Tibial nerve (tissue), 4 donors: ENCODE results near the gene NKD1. TPM values are rescaled to one million over a fixed set of nuclear protein-coding genes. Genes with fewer than 3 reads are reported as not detected.
A peak's percentile ranks its signal among the peaks of the same experiment; 100 is the strongest.

ENCODE experiments used
- DNase-seq, 2 donors: peaks; one replicate each; pipeline ENCODE4 v3.0.0-alpha.2; 2019; ENCODE audit warnings: low spot score in 2 of 2
- H3K27ac ChIP-seq, 4 donors: fragments of 200-600 bp; sonication (generic) in 3 of 4; one replicate each; pipeline ENCODE4 v1.5.1; 2017 to 2019; ENCODE audit warnings: mild to moderate bottlenecking in 1 of 4
- H3K27me3 ChIP-seq, 2 donors: fragments of 200-600 bp; sonication (generic) in 1 of 2; one replicate each; pipeline versions ENCODE4 v1.5.1 to v1.6.0; 2017 to 2019
- H3K36me3 ChIP-seq, 3 donors: fragments of 200-600 bp; sonication (generic); one replicate each; pipeline ENCODE4 v1.5.1; 2018 to 2019
- H3K4me1 ChIP-seq, 4 donors: fragments of 200-600 bp; sonication (generic) in 3 of 4; one replicate each; pipeline ENCODE4 v1.5.1; 2017 to 2019
- H3K4me3 ChIP-seq, 4 donors: fragments of 200-600 bp; sonication (generic) in 3 of 4; one replicate each; pipeline ENCODE4 v1.5.1; 2017 to 2019; ENCODE audit warnings: mild to moderate bottlenecking in 1 of 4, moderate library complexity in 1 of 4
- H3K9me3 ChIP-seq, 4 donors: fragments of 200-600 bp; sonication (generic) in 3 of 4; one replicate each; pipeline ENCODE4 v1.5.1; 2017 to 2019
- EP300 ChIP-seq, 2 donors: sonication (generic); formaldehyde crosslinking; IDR thresholded peaks; one replicate each; pipeline ENCODE4 v1.6.1; 2017; ENCODE audit warnings: antibody characterized with exemption in 2 of 2, mild to moderate bottlenecking in 1 of 2
- POLR2A ChIP-seq, 2 donors: fragments of 450-650 bp; IDR thresholded peaks; one replicate each; pipeline ENCODE4 v1.6.1; 2017; ENCODE audit warnings: antibody characterized with exemption in 2 of 2, mild to moderate bottlenecking in 2 of 2, moderate library complexity in 2 of 2
- WGBS, 2 donors: methylation state at CpG; one replicate each; pipeline ENCODE4 v1.1.5; 2018; 5-methylcytosine and 5-hydroxymethylcytosine counted together
- total RNA-seq, 4 donors: library from RNA; depleted of rRNA; stranded (reverse); fragments of >200 nt; gene quantifications; one replicate each; pipeline ENCODE4 v1.1.0, GENCODE V29; 2016
- TF ChIP-seq, protein P1 (sequence below), 5 experiments: fragments of 200-600 bp in 3 of 5; fragments of 450-650 bp in 2 of 5; sonication (generic) in 3 of 5; IDR thresholded peaks; one replicate each; pipeline ENCODE4 v1.5.1; 2016 to 2019; ENCODE audit warnings: antibody characterized with exemption in 5 of 5, mild to moderate bottlenecking in 3 of 5, moderate library complexity in 2 of 5

The NKD1 gene
- total RNA-seq, 4 donors from 2014 or later: 20.1 to 92.4 (median 43.1) TPM

DNA sequence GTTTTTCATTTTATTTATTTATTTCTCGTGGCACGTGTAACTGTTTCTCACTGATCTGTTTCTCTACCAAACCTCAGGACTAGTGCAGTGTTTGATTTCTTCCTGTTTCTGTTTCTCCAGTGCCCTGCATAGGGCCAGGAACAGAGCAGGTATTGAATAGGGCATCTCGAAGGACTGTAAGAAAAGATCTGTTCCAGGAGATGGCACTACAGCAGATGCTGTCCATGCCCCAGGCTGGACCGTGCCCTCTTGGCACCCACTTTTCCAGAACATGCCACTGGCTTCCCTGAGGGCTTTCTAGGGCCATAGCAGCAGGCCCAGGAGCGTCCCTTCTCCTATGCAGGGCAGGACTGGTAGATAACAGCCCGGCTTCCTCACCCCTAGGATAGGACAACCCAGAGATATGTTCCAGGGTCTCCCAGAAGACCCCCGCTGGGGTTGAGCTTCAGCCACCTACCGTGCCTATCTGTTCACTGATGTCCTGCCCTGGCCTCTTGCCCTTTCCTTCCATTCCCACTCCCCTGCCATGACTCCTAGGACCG lies 128.6 kb downstream of the NKD1 start:
- 77 to 79% methylated on average over 9 of the region's 9 CpGs for WGBS, 2 donors
- no peaks in the 10 kb centered on the region for H3K27me3 ChIP-seq
- H3K4me3 ChIP-seq: no peak overlapping the region
- H3K4me1 ChIP-seq: no peaks in the 10 kb centered on the region
- H3K27ac ChIP-seq: no peak overlapping the region
- no peak for DNase-seq
- peaks cover 0 to 21% (median 0%) of the 10 kb centered on the region in 3 donors for H3K36me3 ChIP-seq
- peaks cover 0 to 22% (median 3%) of the 10 kb centered on the region in 4 donors for H3K9me3 ChIP-seq
- TF ChIP-seq, protein P1, sequence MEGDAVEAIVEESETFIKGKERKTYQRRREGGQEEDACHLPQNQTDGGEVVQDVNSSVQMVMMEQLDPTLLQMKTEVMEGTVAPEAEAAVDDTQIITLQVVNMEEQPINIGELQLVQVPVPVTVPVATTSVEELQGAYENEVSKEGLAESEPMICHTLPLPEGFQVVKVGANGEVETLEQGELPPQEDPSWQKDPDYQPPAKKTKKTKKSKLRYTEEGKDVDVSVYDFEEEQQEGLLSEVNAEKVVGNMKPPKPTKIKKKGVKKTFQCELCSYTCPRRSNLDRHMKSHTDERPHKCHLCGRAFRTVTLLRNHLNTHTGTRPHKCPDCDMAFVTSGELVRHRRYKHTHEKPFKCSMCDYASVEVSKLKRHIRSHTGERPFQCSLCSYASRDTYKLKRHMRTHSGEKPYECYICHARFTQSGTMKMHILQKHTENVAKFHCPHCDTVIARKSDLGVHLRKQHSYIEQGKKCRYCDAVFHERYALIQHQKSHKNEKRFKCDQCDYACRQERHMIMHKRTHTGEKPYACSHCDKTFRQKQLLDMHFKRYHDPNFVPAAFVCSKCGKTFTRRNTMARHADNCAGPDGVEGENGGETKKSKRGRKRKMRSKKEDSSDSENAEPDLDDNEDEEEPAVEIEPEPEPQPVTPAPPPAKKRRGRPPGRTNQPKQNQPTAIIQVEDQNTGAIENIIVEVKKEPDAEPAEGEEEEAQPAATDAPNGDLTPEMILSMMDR (IDR thresholded peaks at IDR 0.05): no peak
- no peak for TF ChIP-seq EP300 (IDR thresholded peaks at IDR 0.05)
- no peak for TF ChIP-seq POLR2A (IDR thresholded peaks at IDR 0.05)

DNA sequence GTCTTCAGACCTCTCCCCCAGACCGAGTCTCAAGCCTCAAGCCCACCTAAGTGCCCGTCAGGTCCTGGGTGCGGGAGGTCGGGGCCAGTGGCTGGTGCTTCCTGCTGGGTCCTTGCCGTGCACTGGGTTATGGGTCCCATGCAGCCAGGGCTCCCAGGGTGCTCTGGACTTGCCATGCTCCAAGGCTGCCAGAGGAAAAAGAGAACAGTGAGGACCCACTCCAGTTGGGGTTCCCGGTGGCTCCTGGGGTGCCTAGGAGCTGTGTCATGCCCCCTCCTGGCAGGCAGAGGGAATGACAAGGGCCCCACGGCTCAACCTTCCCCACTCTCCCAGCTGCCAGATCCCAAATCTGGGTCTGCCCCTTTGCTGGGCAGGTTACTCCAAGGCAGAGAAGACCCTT lies 129.2 kb downstream of the NKD1 start:
- 54 to 76% methylated on average over 4 to 7 of the region's 7 CpGs for WGBS, 2 donors
- no peak overlapping the region for H3K4me3 ChIP-seq
- H3K27me3 ChIP-seq: no peaks in the 10 kb centered on the region
- H3K27ac ChIP-seq: no peak overlapping the region
- peaks cover 0 to 16% (median 1%) of the 10 kb centered on the region in 4 donors for H3K9me3 ChIP-seq
- TF ChIP-seq POLR2A (IDR thresholded peaks at IDR 0.05) (no peak), EP300 (IDR thresholded peaks at IDR 0.05) (no peak)
- TF ChIP-seq, protein P1 (IDR thresholded peaks at IDR 0.05): peak in 1 of 5 experiments; percentile 13
- H3K36me3 ChIP-seq: peaks cover 0 to 15% (median 0%) of the 10 kb centered on the region in 3 donors
- no peak for DNase-seq
- no peaks in the 10 kb centered on the region for H3K4me1 ChIP-seq

DNA sequence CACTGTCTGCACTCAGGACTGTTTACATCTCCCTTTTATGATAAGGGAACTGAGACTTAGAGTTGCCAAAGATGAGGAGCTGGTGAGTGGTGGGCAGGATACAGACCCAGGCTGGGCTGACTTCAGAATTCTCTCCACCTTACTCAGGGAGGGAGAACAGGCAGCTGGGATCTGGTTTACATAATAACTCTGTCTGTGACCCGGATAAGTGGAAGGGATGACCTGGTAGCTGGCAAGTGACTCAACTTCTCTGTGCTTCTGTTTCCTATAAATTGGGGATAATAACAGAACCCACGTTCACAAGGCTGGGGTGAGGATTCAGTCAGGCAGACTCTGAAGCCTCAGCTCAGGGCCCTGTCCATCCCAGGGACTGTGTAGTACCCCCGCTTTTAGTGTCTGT lies 130.3 kb downstream of the NKD1 start:
- Histone ChIP-seq H3K4me1 (peaks cover 0 to 2% (median 0%) of the 10 kb centered on the region in 4 donors), H3K27me3 (no peaks in the 10 kb centered on the region), H3K9me3 (peaks cover 0 to 5% (median 0%) of the 10 kb centered on the region in 4 donors), H3K4me3 (no peak overlapping the region), H3K27ac (no peak overlapping the region), H3K36me3 (peaks cover 0 to 5% (median 0%) of the 10 kb centered on the region in 3 donors)
- WGBS, 2 donors: 47 to 57% methylated on average over 3 of the region's 3 CpGs
- TF ChIP-seq POLR2A (IDR thresholded peaks at IDR 0.05) (no peak), EP300 (IDR thresholded peaks at IDR 0.05) (no peak)
- TF ChIP-seq, protein P1 (IDR thresholded peaks at IDR 0.05): no peak
- DNase-seq: no peak

DNA sequence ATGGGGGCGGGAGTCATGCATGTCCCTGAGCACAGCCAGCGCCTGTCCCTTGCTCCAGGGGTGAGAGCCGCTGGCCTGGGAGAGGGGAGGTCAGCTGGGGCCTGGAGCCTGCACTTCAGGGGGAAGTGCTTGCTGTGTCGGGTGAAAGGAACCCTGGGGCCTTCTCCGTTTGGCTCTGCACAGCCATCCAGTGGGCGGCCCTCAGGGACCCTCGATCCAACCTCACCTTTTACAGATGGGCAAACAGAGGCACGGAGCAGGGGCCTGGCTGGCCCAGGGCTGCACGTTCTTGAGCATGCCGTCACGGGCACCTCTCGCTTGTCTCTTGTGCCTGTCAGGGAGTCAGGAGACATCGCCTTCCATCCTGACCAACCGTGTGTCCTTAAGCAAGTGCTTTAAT lies 131.1 kb downstream of the NKD1 start:
- Histone ChIP-seq H3K4me1 (peaks cover 0 to 10% (median 0%) of the 10 kb centered on the region in 4 donors), H3K36me3 (no peaks in the 10 kb centered on the region), H3K4me3 (no peak overlapping the region), H3K9me3 (no peaks in the 10 kb centered on the region), H3K27me3 (no peaks in the 10 kb centered on the region), H3K27ac (no peak overlapping the region)
- DNase-seq: no peak
- WGBS, 2 donors: 75 to 81% methylated on average over 14 of the region's 14 CpGs
- TF ChIP-seq, protein P1 (IDR thresholded peaks at IDR 0.05): no peak
- TF ChIP-seq POLR2A (IDR thresholded peaks at IDR 0.05) (no peak), EP300 (IDR thresholded peaks at IDR 0.05) (no peak)

DNA sequence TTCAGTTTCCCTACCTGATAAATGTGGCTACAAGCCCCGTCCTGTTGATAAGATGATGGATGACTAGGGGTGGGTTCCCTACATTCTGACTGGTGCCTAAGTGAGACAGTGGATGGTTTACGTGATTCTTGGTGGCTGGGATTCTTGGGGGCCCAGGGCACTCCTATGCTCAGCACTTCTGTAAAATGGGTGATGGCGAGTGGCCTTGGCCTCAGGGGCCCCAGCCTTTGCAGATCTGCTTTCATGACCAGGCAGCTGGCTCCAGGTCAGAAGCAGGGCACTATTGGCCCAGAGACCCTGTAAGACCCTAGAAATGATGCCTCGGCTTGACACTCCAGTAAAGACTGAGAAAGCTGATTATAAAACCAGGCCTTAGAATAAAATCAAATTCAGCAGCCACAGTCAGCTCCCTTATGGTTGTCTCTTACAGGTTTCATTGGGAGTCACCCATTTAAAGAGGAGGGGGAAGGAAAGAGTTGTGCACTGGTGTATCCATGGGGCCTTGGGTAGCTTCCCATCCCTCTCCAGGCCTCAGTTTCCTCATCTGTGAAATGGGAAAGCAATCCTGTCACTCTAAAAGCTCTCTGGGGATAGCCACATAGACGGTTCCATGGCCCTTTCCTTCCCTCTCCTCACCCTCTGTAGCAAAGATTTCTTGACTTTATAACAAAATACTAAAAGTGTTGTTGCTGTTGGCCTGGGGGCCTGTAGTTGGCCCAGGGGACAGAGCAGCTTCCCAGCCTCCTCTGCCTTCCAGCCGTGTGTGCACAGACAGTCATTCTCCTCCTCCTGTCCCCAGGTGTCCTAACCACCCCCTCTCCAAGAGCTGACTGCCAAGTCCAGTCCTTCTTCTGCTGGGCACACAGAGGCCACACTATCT lies 131.7 kb downstream of the NKD1 start:
- DNase-seq: no peak
- Histone ChIP-seq H3K4me1 (peaks cover 0 to 15% (median 0%) of the 10 kb centered on the region in 4 donors), H3K27ac (peak overlapping the region in 2 of 4 donors; percentile 26 to 86), H3K4me3 (peak overlapping the region in 2 of 4 donors; percentile 37 to 51), H3K27me3 (no peaks in the 10 kb centered on the region), H3K36me3 (no peaks in the 10 kb centered on the region), H3K9me3 (no peaks in the 10 kb centered on the region)
- 78% methylated on average over 6 of the region's 6 CpGs for WGBS, 2 donors
- TF ChIP-seq POLR2A (IDR thresholded peaks at IDR 0.05): no peak
- TF ChIP-seq, protein P1 (IDR thresholded peaks at IDR 0.05): no peak
- no peak for TF ChIP-seq EP300 (IDR thresholded peaks at IDR 0.05)
